Cardiac fibroblast (primary cell): Measurements from ENCODE around the gene NECAP2.
A peak's percentile ranks its signal among the peaks of the same experiment; 100 is the strongest.

Experiments
- DNase-seq, 2 donors: peaks; one replicate each; pipeline versions ENCODE4 v3.0.0 to v3.0.0-alpha.2; 2010; ENCODE audit warnings: low read depth in 2 of 2
- H3K4me3 ChIP-seq, 2 donors: replicated peaks in 1 of 2; 1 replicate in 1 of 2; 2 replicates in 1 of 2; pipeline ENCODE4 v1.5.1; 2011; ENCODE audit warnings: low read depth in 2 of 2, low read length in 2 of 2, mild to moderate bottlenecking in 2 of 2, moderate library complexity in 1 of 2
- CTCF ChIP-seq: IDR thresholded peaks from one replicate; pipeline ENCODE4 v1.5.1; 2011; ENCODE audit warnings: low read depth, mild to moderate bottlenecking, low read length, inconsistent platforms

The NECAP2 gene

GRCh38 chr1:16440470-16441281 lies at the start of gene NECAP2:
Gene NECAP2, plus strand, starts transcription at chr1:16440724. Its CDS starts 38 bp downstream, at chr1:16440762.
- H3K4me3 ChIP-seq = peak within 1 kb of the TSS; percentile 100
- peak; percentile 83 for TF ChIP-seq CTCF
- peak; percentile 94 to 95 for DNase-seq

GRCh38 chr1:16391411-16391810 lies 49.1 kb upstream of the NECAP2 start:
- TF ChIP-seq CTCF = no peak
- DNase-seq = no peak
- H3K4me3 ChIP-seq = no peak overlapping the region

- no peak for TF ChIP-seq CTCF
- peak in 1 of 2 donors; percentile 19 for DNase-seq
- no peak overlapping the region for H3K4me3 ChIP-seq
These were observed 47.6 kb upstream of the NECAP2 start for GRCh38 chr1:16392740-16393569.

- peak in 1 of 2 donors; percentile 16 for DNase-seq
- H3K4me3 ChIP-seq = no peak overlapping the region
- TF ChIP-seq CTCF = no peak
These were observed 46.7 kb upstream of the NECAP2 start for GRCh38 chr1:16393570-16394521.

GRCh38 chr1:16394977-16395376 lies 45.5 kb upstream of the NECAP2 start:
- no peak overlapping the region for H3K4me3 ChIP-seq
- DNase-seq = no peak
- TF ChIP-seq CTCF = no peak

GRCh38 chr1:16396591-16396990 lies 43.9 kb upstream of the NECAP2 start:
- peak; percentile 82 to 88 for DNase-seq
- no peak for TF ChIP-seq CTCF
- H3K4me3 ChIP-seq = no peak overlapping the region
